K562 (cell line): ENCODE results near the gene ANO6. TPM values are rescaled to one million over a fixed set of nuclear protein-coding genes. Genes with fewer than 3 reads are reported as not detected.

Experiments
- ATF2 ChIP-seq: sonication (generic); formaldehyde crosslinking; IDR thresholded peaks from 2 replicates; pipeline ENCODE4 v1.8.1; 2022; ENCODE audit warnings: missing genetic modification reagents
- ATF3 ChIP-seq, 2 experiments: fragments of 450-650 bp in 1 of 2; sonication (generic) in 1 of 2; formaldehyde crosslinking in 1 of 2; IDR thresholded peaks in 1 of 2; conservative IDR thresholded peaks in 1 of 2; 2 replicates each; pipeline versions ENCODE4 v1.6.1 to v1.8.1; 2016 to 2023; ENCODE audit warnings: mild to moderate bottlenecking in 2 of 2, moderate library complexity in 2 of 2, inconsistent platforms in 1 of 2, missing genetic modification reagents in 1 of 2
- BCLAF1 ChIP-seq, 2 experiments: fragments of 450-650 bp in 1 of 2; IDR thresholded peaks; 2 replicates each; pipeline ENCODE4 v1.6.1; 2011 to 2017; ENCODE audit warnings: low read depth in 2 of 2, antibody characterized with exemption in 1 of 2, borderline replicate concordance in 1 of 2, low read length in 1 of 2, mild to moderate bottlenecking in 1 of 2, mixed read lengths in 1 of 2; ENCODE audit not compliant: control insufficient read depth in 1 of 2
- CBX1 ChIP-seq: sonication (generic); IDR thresholded peaks from 2 replicates; pipeline ENCODE4 v1.6.1; 2016; ENCODE audit warnings: antibody characterized with exemption, low read depth, mild to moderate bottlenecking
- DDX20 ChIP-seq: fragments of 450-650 bp; IDR thresholded peaks from 2 replicates; pipeline ENCODE4 v1.6.1; 2016; ENCODE audit warnings: missing genetic modification characterization, low read depth, mild to moderate bottlenecking, missing compliant biosample characterization, moderate library complexity
- ELF2 ChIP-seq: fragments of 250-450 bp; sonication (Bioruptor Pico); IDR thresholded peaks from 2 replicates; pipeline ENCODE4 v1.5.0; 2021; ENCODE audit warnings: mild to moderate bottlenecking
- ESRRA ChIP-seq: fragments of 450-650 bp; IDR thresholded peaks from 2 replicates; pipeline ENCODE4 v1.6.1; 2014; ENCODE audit warnings: low read depth, mild to moderate bottlenecking, moderate library complexity, borderline replicate concordance
- GABPB2 ChIP-seq: fragments of 250-450 bp; sonication (Bioruptor Pico); conservative IDR thresholded peaks from 2 replicates; pipeline ENCODE4 v1.5.1; 2021; ENCODE audit warnings: mild to moderate bottlenecking
- NFIX ChIP-seq: fragments of 250-450 bp; sonication (Bioruptor Pico); IDR thresholded peaks from 2 replicates; pipeline ENCODE4 v1.4.0; 2020; ENCODE audit warnings: low read depth, mild to moderate bottlenecking, moderate library complexity
- POLR3G ChIP-seq: IDR thresholded peaks from 2 replicates; pipeline ENCODE4 v1.6.1; 2011; ENCODE audit not compliant: insufficient read length, insufficient replicate concordance; ENCODE audit errors: extremely low read depth
- RB1 ChIP-seq: fragments of 450-650 bp; IDR thresholded peaks from 2 replicates; pipeline ENCODE4 v1.6.1; 2017; ENCODE audit warnings: low read depth, mild to moderate bottlenecking
- RBM25 ChIP-seq: fragments of 200-400 bp; formaldehyde crosslinking; IDR thresholded peaks from 2 replicates; pipeline ENCODE4 v1.6.1; 2018; ENCODE audit warnings: low read length, low read depth, moderate library complexity; ENCODE audit not compliant: severe bottlenecking
- SMARCE1 ChIP-seq: fragments of 450-650 bp; IDR thresholded peaks from 2 replicates; pipeline ENCODE4 v1.7.1; 2016; ENCODE audit warnings: mild to moderate bottlenecking
- TEAD4 ChIP-seq, 2 experiments: sonication (generic) in 1 of 2; formaldehyde crosslinking in 1 of 2; IDR thresholded peaks; 2 replicates each; pipeline versions ENCODE4 v1.6.1 to v1.8.0; 2012 to 2022; ENCODE audit warnings: borderline replicate concordance in 1 of 2, inconsistent platforms in 1 of 2, low read length in 1 of 2, mild to moderate bottlenecking in 1 of 2, missing genetic modification reagents in 1 of 2
- XRCC5 ChIP-seq: fragments of 200-400 bp; formaldehyde crosslinking; IDR thresholded peaks from 2 replicates; pipeline ENCODE4 v1.6.1; 2017; ENCODE audit warnings: low read depth, mild to moderate bottlenecking, low read length
- ZBTB1 ChIP-seq: sonication (generic); formaldehyde crosslinking; IDR thresholded peaks from 2 replicates; pipeline ENCODE4 v1.8.1; 2023; ENCODE audit warnings: missing genetic modification reagents, low read depth, mild to moderate bottlenecking, borderline replicate concordance
- ZBTB5 ChIP-seq: fragments of 450-650 bp; IDR thresholded peaks from 2 replicates; pipeline ENCODE4 v1.6.1; 2017; ENCODE audit warnings: antibody characterized with exemption
- ZNF583 ChIP-seq: fragments of 250-450 bp; sonication (Bioruptor Pico); IDR thresholded peaks from 2 replicates; pipeline ENCODE4 v1.4.0; 2020
- ZNF695 ChIP-seq: fragments of 450-650 bp; formaldehyde crosslinking; IDR thresholded peaks from 2 replicates; pipeline ENCODE4 v1.4.0; 2020; ENCODE audit warnings: mild to moderate bottlenecking, moderate library complexity
- polyA plus RNA-seq, 8 experiments: library from polyadenylated mRNA; depleted of rRNA in 4 of 8; stranded (reverse) in 5 of 8; unstranded in 3 of 8; fragments of >200 nt; fragmentation: Nextera tagmentation in 2 of 8; fragmentation: Illumina TruSeq in 1 of 8; extraction: Ambion mirVana in 2 of 8; extraction: Trizol in 1 of 8; gene quantifications; 2 replicates each; pipeline versions ENCODE4 v1.2.1 to v1.2.3, GENCODE V29; 2011 to 2014; ENCODE audit warnings: inconsistent platforms in 1 of 8, missing spikeins in 1 of 8
- total RNA-seq, 7 experiments: library from RNA; depleted of rRNA in 6 of 7; stranded (reverse); fragments of >200 nt in 6 of 7; fragmentation: Illumina TruSeq in 2 of 7; extraction: Trizol in 2 of 7; gene quantifications; 2 replicates each; pipeline versions ENCODE4 v1.2.1 to v1.2.3, GENCODE V29; 2011 to 2021; ENCODE audit warnings: low replicate concordance in 1 of 7
- TF ChIP-seq, protein P1 (sequence below): sonication (generic); formaldehyde crosslinking; IDR thresholded peaks from 2 replicates; pipeline ENCODE4 v1.8.0; 2022; ENCODE audit warnings: mild to moderate bottlenecking, low read depth, missing genetic modification reagents

Gene ANO6
- total and polyA plus RNA-seq, 9 of the 15 experiments (the other 6 are each of a cell fraction or from before 2014, with no cell fraction given), result 3.5 to 24.7 (median 20.3) TPM

- TF ChIP-seq ZBTB5 (no peak), NFIX (CRISPR knock-in tag) (no peak), GABPB2 (CRISPR knock-in tag) (no peak), RBM25 (no peak), ZNF583 (CRISPR knock-in tag) (no peak), TEAD4 (IDR thresholded peaks at IDR 0.05; ENCODE audit: low read length) (peak; percentile 17; the same call in 1 of the 2 replicates), TEAD4 (CRISPR knock-in tag; IDR thresholded peaks at IDR 0.05; ENCODE audit: borderline replicate concordance) (no peak), XRCC5 (no peak), BCLAF1 (IDR thresholded peaks at IDR 0.05; ENCODE audit: borderline replicate concordance in 1 of 2, control insufficient read depth in 1 of 2, low read depth in 2 of 2, low read length in 1 of 2) (no peak), CBX1 (no peak), ATF2 (CRISPR knock-in tag) (no peak), RB1 (no peak), SMARCE1 (peak; percentile 86; the same call in 1 of the 2 replicates), ATF3 (IDR thresholded peaks at IDR 0.05) (peak; percentile 90), ATF3 (CRISPR knock-in tag; conservative IDR thresholded peaks at IDR 0.05) (no peak), ZNF695 (no peak), POLR3G (no peak), ELF2 (no peak), ZBTB1 (no peak), DDX20 (tag) (no peak), ESRRA (no peak)
- TF ChIP-seq, protein P1, sequence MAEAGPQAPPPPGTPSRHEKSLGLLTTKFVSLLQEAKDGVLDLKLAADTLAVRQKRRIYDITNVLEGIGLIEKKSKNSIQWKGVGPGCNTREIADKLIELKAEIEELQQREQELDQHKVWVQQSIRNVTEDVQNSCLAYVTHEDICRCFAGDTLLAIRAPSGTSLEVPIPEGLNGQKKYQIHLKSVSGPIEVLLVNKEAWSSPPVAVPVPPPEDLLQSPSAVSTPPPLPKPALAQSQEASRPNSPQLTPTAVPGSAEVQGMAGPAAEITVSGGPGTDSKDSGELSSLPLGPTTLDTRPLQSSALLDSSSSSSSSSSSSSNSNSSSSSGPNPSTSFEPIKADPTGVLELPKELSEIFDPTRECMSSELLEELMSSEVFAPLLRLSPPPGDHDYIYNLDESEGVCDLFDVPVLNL (CRISPR knock-in tag), result no peak
These were observed 139.8 kb downstream of the ANO6 start (continued) for GRCh38 chr12:45355730-45356129.
